H1 (cell line): Measurements from ENCODE around the gene TSPAN3. TPM values are rescaled to one million over a fixed set of nuclear protein-coding genes. Genes with fewer than 3 reads are reported as not detected.

ENCODE experiments used
- KDM4A ChIP-seq: IDR thresholded peaks from one replicate; pipeline ENCODE4 v1.7.1; 2012; ENCODE audit warnings: low read depth, mild to moderate bottlenecking, moderate library complexity, low read length, inconsistent platforms; ENCODE audit not compliant: severe bottlenecking
- SIN3A ChIP-seq, 2 experiments: IDR thresholded peaks in 1 of 2; conservative IDR thresholded peaks in 1 of 2; 2 replicates each; pipeline ENCODE4 v1.6.1; 2011 to 2012; ENCODE audit warnings: low read length in 2 of 2, improper control_type of control experiment in 1 of 2, low read depth in 1 of 2, mild to moderate bottlenecking in 1 of 2
- SUZ12 ChIP-seq: fragments of 200-600 bp; sonication (generic); IDR thresholded peaks from 2 replicates; pipeline ENCODE4 v1.6.1; 2012; ENCODE audit warnings: mild to moderate bottlenecking, inconsistent platforms, low read length, moderate library complexity, mixed read lengths
- TAF7 ChIP-seq: optimal IDR thresholded peaks from 2 replicates; pipeline ENCODE3; 2011; ENCODE audit warnings: low read depth, mild to moderate bottlenecking, inconsistent platforms, low read length, moderate library complexity, borderline replicate concordance
- polyA plus RNA-seq, 7 experiments: library from polyadenylated mRNA; depleted of rRNA in 3 of 7; stranded (reverse) in 5 of 7; unstranded in 2 of 7; fragments of >200 nt in 5 of 7; fragments of 200-250 nt in 2 of 7; gene quantifications; 1 replicate in 5 of 7; 2 replicates in 1 of 7; 4 replicates in 1 of 7; pipeline versions ENCODE4 v1.2.1 to v1.2.3, GENCODE V29; 2011 to 2013; ENCODE audit warnings: missing spikeins in 2 of 7, mixed read lengths in 2 of 7
- total RNA-seq: library from RNA; stranded (reverse); fragmentation: NEBNext Ultra II Directional; extraction: Animal tissue kit (Norgen Biotek cat#: 25700); gene quantifications from 2 replicates; pipeline ENCODE4 v1.2.1, GENCODE V29; 2021
- TF ChIP-seq, protein P1 (sequence below): fragments of 300-600 bp; sonication (generic); IDR thresholded peaks from 2 replicates; pipeline ENCODE4 v1.7.1; 2012; ENCODE audit warnings: low read length, moderate library complexity, mild to moderate bottlenecking, inconsistent platforms; ENCODE audit not compliant: insufficient replicate concordance

Gene TSPAN3
- total and polyA plus RNA-seq, 2 of the 8 experiments (the other 6 are each of a cell fraction or from before 2014, with no cell fraction given) = 107 to 238 TPM

DNA sequence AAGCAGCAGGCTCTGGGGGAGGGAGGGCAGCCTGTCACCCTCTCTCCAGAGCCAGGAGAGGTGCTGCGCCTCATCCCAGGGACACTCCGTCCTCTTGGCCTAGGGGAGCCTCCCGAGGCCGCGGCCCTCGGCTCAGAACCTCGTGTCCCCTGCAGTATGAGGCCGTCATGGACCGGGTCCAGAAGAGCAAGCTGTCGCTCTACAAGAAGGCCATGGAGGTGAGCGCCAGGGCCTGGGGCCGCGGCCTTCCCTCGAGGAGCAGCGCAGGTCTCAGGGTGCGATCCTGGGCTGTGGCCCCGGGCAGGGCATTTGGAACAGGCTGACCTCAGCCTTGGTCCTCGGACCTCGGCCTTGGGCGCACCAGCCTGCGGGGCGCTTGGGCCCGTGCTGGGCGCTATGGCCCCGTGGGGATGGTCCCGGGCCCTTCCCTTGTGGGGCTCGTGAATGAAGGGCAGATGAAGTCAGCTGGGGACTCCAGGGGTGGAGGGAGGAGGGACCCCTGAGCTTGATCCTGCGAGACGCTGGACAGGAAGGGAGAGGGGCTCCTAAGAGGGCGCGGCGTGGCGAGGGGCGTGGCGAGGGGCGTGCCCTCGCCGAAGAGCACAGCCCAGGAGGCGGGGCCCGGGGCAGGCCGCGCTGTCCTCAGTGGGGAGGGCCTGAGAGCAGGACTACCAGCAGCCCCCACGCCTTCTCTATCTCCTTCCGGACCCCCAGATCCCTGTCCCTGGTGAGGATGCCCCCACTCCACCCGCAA, 43.0 kb downstream of the TSPAN3 start (continued):
- TF ChIP-seq, protein P1, sequence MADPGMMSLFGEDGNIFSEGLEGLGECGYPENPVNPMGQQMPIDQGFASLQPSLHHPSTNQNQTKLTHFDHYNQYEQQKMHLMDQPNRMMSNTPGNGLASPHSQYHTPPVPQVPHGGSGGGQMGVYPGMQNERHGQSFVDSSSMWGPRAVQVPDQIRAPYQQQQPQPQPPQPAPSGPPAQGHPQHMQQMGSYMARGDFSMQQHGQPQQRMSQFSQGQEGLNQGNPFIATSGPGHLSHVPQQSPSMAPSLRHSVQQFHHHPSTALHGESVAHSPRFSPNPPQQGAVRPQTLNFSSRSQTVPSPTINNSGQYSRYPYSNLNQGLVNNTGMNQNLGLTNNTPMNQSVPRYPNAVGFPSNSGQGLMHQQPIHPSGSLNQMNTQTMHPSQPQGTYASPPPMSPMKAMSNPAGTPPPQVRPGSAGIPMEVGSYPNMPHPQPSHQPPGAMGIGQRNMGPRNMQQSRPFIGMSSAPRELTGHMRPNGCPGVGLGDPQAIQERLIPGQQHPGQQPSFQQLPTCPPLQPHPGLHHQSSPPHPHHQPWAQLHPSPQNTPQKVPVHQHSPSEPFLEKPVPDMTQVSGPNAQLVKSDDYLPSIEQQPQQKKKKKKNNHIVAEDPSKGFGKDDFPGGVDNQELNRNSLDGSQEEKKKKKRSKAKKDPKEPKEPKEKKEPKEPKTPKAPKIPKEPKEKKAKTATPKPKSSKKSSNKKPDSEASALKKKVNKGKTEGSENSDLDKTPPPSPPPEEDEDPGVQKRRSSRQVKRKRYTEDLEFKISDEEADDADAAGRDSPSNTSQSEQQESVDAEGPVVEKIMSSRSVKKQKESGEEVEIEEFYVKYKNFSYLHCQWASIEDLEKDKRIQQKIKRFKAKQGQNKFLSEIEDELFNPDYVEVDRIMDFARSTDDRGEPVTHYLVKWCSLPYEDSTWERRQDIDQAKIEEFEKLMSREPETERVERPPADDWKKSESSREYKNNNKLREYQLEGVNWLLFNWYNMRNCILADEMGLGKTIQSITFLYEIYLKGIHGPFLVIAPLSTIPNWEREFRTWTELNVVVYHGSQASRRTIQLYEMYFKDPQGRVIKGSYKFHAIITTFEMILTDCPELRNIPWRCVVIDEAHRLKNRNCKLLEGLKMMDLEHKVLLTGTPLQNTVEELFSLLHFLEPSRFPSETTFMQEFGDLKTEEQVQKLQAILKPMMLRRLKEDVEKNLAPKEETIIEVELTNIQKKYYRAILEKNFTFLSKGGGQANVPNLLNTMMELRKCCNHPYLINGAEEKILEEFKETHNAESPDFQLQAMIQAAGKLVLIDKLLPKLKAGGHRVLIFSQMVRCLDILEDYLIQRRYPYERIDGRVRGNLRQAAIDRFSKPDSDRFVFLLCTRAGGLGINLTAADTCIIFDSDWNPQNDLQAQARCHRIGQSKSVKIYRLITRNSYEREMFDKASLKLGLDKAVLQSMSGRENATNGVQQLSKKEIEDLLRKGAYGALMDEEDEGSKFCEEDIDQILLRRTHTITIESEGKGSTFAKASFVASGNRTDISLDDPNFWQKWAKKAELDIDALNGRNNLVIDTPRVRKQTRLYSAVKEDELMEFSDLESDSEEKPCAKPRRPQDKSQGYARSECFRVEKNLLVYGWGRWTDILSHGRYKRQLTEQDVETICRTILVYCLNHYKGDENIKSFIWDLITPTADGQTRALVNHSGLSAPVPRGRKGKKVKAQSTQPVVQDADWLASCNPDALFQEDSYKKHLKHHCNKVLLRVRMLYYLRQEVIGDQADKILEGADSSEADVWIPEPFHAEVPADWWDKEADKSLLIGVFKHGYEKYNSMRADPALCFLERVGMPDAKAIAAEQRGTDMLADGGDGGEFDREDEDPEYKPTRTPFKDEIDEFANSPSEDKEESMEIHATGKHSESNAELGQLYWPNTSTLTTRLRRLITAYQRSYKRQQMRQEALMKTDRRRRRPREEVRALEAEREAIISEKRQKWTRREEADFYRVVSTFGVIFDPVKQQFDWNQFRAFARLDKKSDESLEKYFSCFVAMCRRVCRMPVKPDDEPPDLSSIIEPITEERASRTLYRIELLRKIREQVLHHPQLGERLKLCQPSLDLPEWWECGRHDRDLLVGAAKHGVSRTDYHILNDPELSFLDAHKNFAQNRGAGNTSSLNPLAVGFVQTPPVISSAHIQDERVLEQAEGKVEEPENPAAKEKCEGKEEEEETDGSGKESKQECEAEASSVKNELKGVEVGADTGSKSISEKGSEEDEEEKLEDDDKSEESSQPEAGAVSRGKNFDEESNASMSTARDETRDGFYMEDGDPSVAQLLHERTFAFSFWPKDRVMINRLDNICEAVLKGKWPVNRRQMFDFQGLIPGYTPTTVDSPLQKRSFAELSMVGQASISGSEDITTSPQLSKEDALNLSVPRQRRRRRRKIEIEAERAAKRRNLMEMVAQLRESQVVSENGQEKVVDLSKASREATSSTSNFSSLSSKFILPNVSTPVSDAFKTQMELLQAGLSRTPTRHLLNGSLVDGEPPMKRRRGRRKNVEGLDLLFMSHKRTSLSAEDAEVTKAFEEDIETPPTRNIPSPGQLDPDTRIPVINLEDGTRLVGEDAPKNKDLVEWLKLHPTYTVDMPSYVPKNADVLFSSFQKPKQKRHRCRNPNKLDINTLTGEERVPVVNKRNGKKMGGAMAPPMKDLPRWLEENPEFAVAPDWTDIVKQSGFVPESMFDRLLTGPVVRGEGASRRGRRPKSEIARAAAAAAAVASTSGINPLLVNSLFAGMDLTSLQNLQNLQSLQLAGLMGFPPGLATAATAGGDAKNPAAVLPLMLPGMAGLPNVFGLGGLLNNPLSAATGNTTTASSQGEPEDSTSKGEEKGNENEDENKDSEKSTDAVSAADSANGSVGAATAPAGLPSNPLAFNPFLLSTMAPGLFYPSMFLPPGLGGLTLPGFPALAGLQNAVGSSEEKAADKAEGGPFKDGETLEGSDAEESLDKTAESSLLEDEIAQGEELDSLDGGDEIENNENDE = no peak
- TF ChIP-seq SIN3A (conservative IDR thresholded peaks at IDR 0.05 in 1 of 2, IDR thresholded peaks at IDR 0.05 in 1 of 2; ENCODE audit: low read depth in 1 of 2, low read length in 2 of 2) (0 out of 4 replicates have a peak, but pooled peaks of 1 of the 2 experiments have one; percentile 22), TAF7 (no peak), SUZ12 (no peak), KDM4A (peak; percentile 81)
- TF ChIP-seq, all 59 proteins: peak for 4
